Activated B cell treated with CpG ODN at 0.5 μM for 24 hours (primary cell): ENCODE data around the gene SOWAHD. TPM values are rescaled to one million over a fixed set of nuclear protein-coding genes. Genes with fewer than 3 reads are reported as not detected.

Experiments
- ATAC-seq: fragments of 200-7000 bp; cut with Tn5 transposase; one replicate; pipeline ENCODE4 v1.10.0; 2021; ENCODE audit warnings: low read depth, mild to moderate bottlenecking, moderate library complexity
- CTCF ChIA-PET: fragments of 350-600 bp; sonication (Branson Sonifier 250); formaldehyde crosslinking; loops from one replicate; lab custom pipeline; 2021; ENCODE audit warnings: antibody characterized with exemption; lab: Charles Lee
- POLR2A ChIA-PET: fragments of 350-600 bp; sonication (Branson Sonifier 250); formaldehyde crosslinking; loops from one replicate; lab custom pipeline; 2021; ENCODE audit warnings: antibody characterized with exemption; lab: Charles Lee
- DNase-seq: peaks from one replicate; pipeline ENCODE4 v3.0.0; 2022
- H3K27ac Mint-ChIP-seq: one replicate; pipeline ENCODE4 v1.8.0; 2020; ENCODE audit warnings: mixed read lengths
- H3K27me3 Mint-ChIP-seq: one replicate; pipeline ENCODE4 v1.8.0; 2021; ENCODE audit warnings: mixed read lengths
- H3K36me3 Mint-ChIP-seq: one replicate; pipeline ENCODE4 v1.8.0; 2021; ENCODE audit warnings: low read depth, mixed read lengths
- H3K4me1 Mint-ChIP-seq: one replicate; pipeline ENCODE4 v1.8.0; 2021; ENCODE audit warnings: mixed read lengths
- H3K4me3 Mint-ChIP-seq: one replicate; pipeline ENCODE4 v1.8.0; 2020; ENCODE audit warnings: mild to moderate bottlenecking, mixed read lengths
- H3K9me3 Mint-ChIP-seq: one replicate; pipeline ENCODE4 v1.8.0; 2020; ENCODE audit warnings: mixed read lengths
- CTCF ChIP-seq: fragments of 200-600 bp; IDR thresholded peaks from one replicate; pipeline ENCODE4 v1.8.0; 2022; ENCODE audit warnings: antibody characterized with exemption, mild to moderate bottlenecking
- intact Hi-C: fragments of 100-400 bp; cut with micrococcal nuclease; formaldehyde crosslinking; loops from one replicate; pipeline ENCODE4 v1.15.1; 2024
- total RNA-seq: library from RNA; stranded (reverse); gene quantifications from 2 replicates; pipeline ENCODE4 v1.2.3, GENCODE V29; 2022

Gene SOWAHD
- total RNA-seq, 1 donor from 2014 or later = 9.9 TPM

DNA sequence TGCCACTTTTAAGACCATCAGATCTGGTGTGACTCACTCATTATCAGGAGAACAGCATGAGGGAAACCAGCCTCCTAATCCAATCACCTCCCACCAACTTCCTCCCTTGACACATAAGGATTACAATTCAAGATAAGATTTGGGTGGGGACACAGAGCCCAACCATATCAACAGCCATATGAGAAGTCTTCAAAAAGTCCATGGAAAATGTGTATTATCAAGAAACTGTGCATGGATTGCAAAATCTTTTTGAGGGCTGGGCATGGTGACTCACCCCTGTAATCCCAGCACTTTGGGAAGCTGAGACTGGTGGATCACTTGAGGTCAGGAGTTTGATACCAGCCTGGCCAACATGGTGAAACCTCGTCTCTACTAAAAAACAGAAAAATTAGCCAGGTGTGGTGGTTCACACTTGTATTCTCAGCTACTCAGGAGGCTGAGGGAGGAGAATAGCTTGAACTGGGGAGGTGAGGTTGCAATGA is 50.8 kb downstream of the SOWAHD start:
- no peak for ATAC-seq
- peaks cover 1% of the 10 kb centered on the region for H3K36me3 Mint-ChIP-seq
- TF ChIP-seq CTCF = no peak

More for the DNA sequence above, 50.8 kb downstream of the SOWAHD start:
- no peak overlapping the region for H3K27ac Mint-ChIP-seq
- CTCF ChIA-PET = no interaction called here
- no peaks in the 10 kb centered on the region for H3K4me1 Mint-ChIP-seq
- no peak for DNase-seq
- POLR2A ChIA-PET = interaction anchor here (0.6 kb wide), 1 partner anchor 45 kb away, joined by 11 read pairs; no protein-coding TSS in a partner anchor
- H3K27me3 Mint-ChIP-seq = no peaks in the 10 kb centered on the region
- H3K4me3 Mint-ChIP-seq = no peak overlapping the region
- intact Hi-C loops = no loop called here
- no peaks in the 10 kb centered on the region for H3K9me3 Mint-ChIP-seq

Other genes starting within 250 kb of the SOWAHD start
- 27.5 and 32.0 TPM in 2 replicates for gene STEEP1, start 193.2 kb upstream of the SOWAHD start, total RNA-seq
- gene UBE2A, start 184.0 kb upstream of the SOWAHD start, total RNA-seq = 65.9 and 73.5 TPM in 2 replicates
- 21.5 and 22.6 TPM in 2 replicates for gene NKRF, start 152.2 kb upstream of the SOWAHD start, total RNA-seq
- gene SEPTIN6, start 65.4 kb upstream of the SOWAHD start, total RNA-seq = 330 and 338 TPM in 2 replicates
- 3,684 and 4,270 TPM in 2 replicates for gene RPL39, start 33.0 kb downstream of the SOWAHD start, total RNA-seq
- 14.0 and 15.9 TPM in 2 replicates for gene UPF3B, start 94.4 kb downstream of the SOWAHD start, total RNA-seq
- 27.1 and 28.1 TPM in 2 replicates for gene RNF113A, start 113.1 kb downstream of the SOWAHD start, total RNA-seq
- gene NDUFA1, start 113.2 kb downstream of the SOWAHD start, total RNA-seq = 65.3 and 88.0 TPM in 2 replicates
- not detected in 2 replicates for gene AKAP14, start 137.3 kb downstream of the SOWAHD start, total RNA-seq
- 11.6 and 11.9 TPM in 2 replicates for gene NKAP, start 185.2 kb downstream of the SOWAHD start, total RNA-seq